OCI-LY1 (cell line): ENCODE results near the gene SUFU.

ENCODE experiments used
- H2AFZ ChIP-seq: fragments of 200-600 bp; sonication (generic), shearing (Covaris generic); 2 replicates; pipeline ENCODE4 v1.6.0; 2014; ENCODE audit warnings: antibody characterized with exemption, mild to moderate bottlenecking, low read length
- H3F3A ChIP-seq: fragments of 200-600 bp; sonication (generic), shearing (Covaris generic); 2 replicates; pipeline ENCODE4 v1.6.0; 2014; ENCODE audit warnings: mild to moderate bottlenecking, antibody characterized with exemption, low read length, moderate library complexity; ENCODE audit not compliant: insufficient read depth
- H3K27ac ChIP-seq: fragments of 200-600 bp; sonication (generic); 2 replicates; pipeline ENCODE4 v1.5.1; 2014; ENCODE audit warnings: low read length, mixed run types, mild to moderate bottlenecking, low read depth; ENCODE audit not compliant: poor library complexity, severe bottlenecking
- H3K27me3 ChIP-seq: fragments of 200-600 bp; sonication (generic); 2 replicates; pipeline ENCODE4 v1.6.0; 2014; ENCODE audit warnings: antibody characterized with exemption, mild to moderate bottlenecking, low read length, moderate library complexity; ENCODE audit not compliant: insufficient read depth
- H3K36me3 ChIP-seq: fragments of 200-600 bp; sonication (generic); 2 replicates; pipeline ENCODE4 v1.6.1; 2014; ENCODE audit warnings: mild to moderate bottlenecking, antibody characterized with exemption, low read length, moderate library complexity, mixed read lengths; ENCODE audit not compliant: insufficient read depth
- H3K4me1 ChIP-seq: fragments of 200-600 bp; sonication (generic); 2 replicates; pipeline ENCODE4 v1.5.1; 2014; ENCODE audit warnings: mild to moderate bottlenecking, low read length, moderate library complexity; ENCODE audit not compliant: insufficient read depth, severe bottlenecking
- H3K4me2 ChIP-seq: fragments of 200-600 bp; sonication (generic), shearing (Covaris generic); 2 replicates; pipeline ENCODE4 v1.6.1; 2014; ENCODE audit warnings: low read length
- H3K4me3 ChIP-seq: fragments of 200-600 bp; sonication (generic); 2 replicates; pipeline ENCODE4 v1.5.1; 2014; ENCODE audit warnings: low read length, low read depth, mild to moderate bottlenecking, mixed read lengths; ENCODE audit not compliant: poor library complexity, severe bottlenecking
- H3K79me2 ChIP-seq: fragments of 200-600 bp; shearing (Covaris generic); 2 replicates; pipeline ENCODE4 v1.6.1; 2016; ENCODE audit warnings: mixed run types, low read length, mixed read lengths; ENCODE audit not compliant: insufficient read depth
- H3K9ac ChIP-seq: fragments of 200-600 bp; sonication (generic), shearing (Covaris generic); 2 replicates; pipeline ENCODE4 v1.6.1; 2014; ENCODE audit warnings: mild to moderate bottlenecking, low read length, mixed read lengths
- H3K9me2 ChIP-seq: fragments of 200-600 bp; sonication (generic), shearing (Covaris generic); 2 replicates; pipeline ENCODE4 v1.6.1; 2014; ENCODE audit warnings: low read depth, mild to moderate bottlenecking, low read length, mixed read lengths
- H3K9me3 ChIP-seq: fragments of 200-600 bp; shearing (Covaris generic); 2 replicates; pipeline ENCODE4 v1.6.1; 2014; ENCODE audit warnings: low read length, mixed read lengths
- H4K20me1 ChIP-seq: fragments of 200-600 bp; sonication (generic), shearing (Covaris generic); 2 replicates; pipeline ENCODE4 v1.6.0; 2016; ENCODE audit warnings: mild to moderate bottlenecking, low read length; ENCODE audit not compliant: insufficient read depth
- CTCF ChIP-seq: fragments of 200-600 bp; sonication (generic), shearing (Covaris generic); IDR thresholded peaks from 2 replicates; pipeline ENCODE4 v1.5.1; 2017; ENCODE audit warnings: mild to moderate bottlenecking, antibody characterized with exemption, low read length, moderate library complexity, mixed read lengths
- EZH2 ChIP-seq: fragments of 200-600 bp; sonication (generic), shearing (Covaris generic); IDR thresholded peaks from 2 replicates; pipeline ENCODE4 v1.8.0; 2017; ENCODE audit warnings: borderline replicate concordance, mixed run types, mild to moderate bottlenecking, antibody characterized with exemption, low read length, moderate library complexity, mixed read lengths

Gene SUFU

GRCh38 chr10:102546606-102547320 lies 43.0 kb downstream of the SUFU start:
- Histone ChIP-seq H3F3A (no peaks in the 10 kb centered on the region), H3K9me3 (no peaks in the 10 kb centered on the region), H3K27ac (no peak overlapping the region), H4K20me1 (no peaks in the 10 kb centered on the region), H2AFZ (no peak overlapping the region), H3K4me1 (no peaks in the 10 kb centered on the region), H3K4me3 (no peak overlapping the region), H3K9ac (no peak overlapping the region), H3K36me3 (no peaks in the 10 kb centered on the region; the same call in 1 of the 2 replicates), H3K79me2 (no peaks in the 10 kb centered on the region), H3K27me3 (no peaks in the 10 kb centered on the region), H3K9me2 (no peaks in the 10 kb centered on the region), H3K4me2 (no peak overlapping the region)
- TF ChIP-seq CTCF (no peak), EZH2 (no peak)

- Histone ChIP-seq H3K9me3 (no peaks in the 10 kb centered on the region), H3K4me2 (no peak overlapping the region), H4K20me1 (no peaks in the 10 kb centered on the region), H3K79me2 (no peaks in the 10 kb centered on the region), H3K27ac (no peak overlapping the region), H3K4me3 (no peak overlapping the region), H3F3A (no peaks in the 10 kb centered on the region), H2AFZ (no peak overlapping the region), H3K9me2 (no peaks in the 10 kb centered on the region), H3K36me3 (no peaks in the 10 kb centered on the region; the same call in 1 of the 2 replicates), H3K27me3 (no peaks in the 10 kb centered on the region), H3K4me1 (no peaks in the 10 kb centered on the region), H3K9ac (no peak overlapping the region)
- TF ChIP-seq EZH2 (no peak), CTCF (no peak)
Observed at GRCh38 chr10:102549549-102549948, 45.8 kb downstream of the SUFU start.

- Histone ChIP-seq H4K20me1 (no peaks in the 10 kb centered on the region), H3K79me2 (no peaks in the 10 kb centered on the region), H3K9me3 (no peaks in the 10 kb centered on the region), H3K9me2 (no peaks in the 10 kb centered on the region), H3F3A (no peaks in the 10 kb centered on the region), H3K4me1 (no peaks in the 10 kb centered on the region), H3K27me3 (no peaks in the 10 kb centered on the region), H3K9ac (no peak overlapping the region), H3K4me3 (no peak overlapping the region), H3K36me3 (no peaks in the 10 kb centered on the region; the same call in 1 of the 2 replicates), H2AFZ (no peak overlapping the region), H3K4me2 (no peak overlapping the region), H3K27ac (no peak overlapping the region)
- TF ChIP-seq CTCF = no peak
- no peak for TF ChIP-seq EZH2
Observed at GRCh38 chr10:102550636-102551210, 47.0 kb downstream of the SUFU start.
